GM19438 (cell line): ENCODE measurements around the gene POFUT1.
"Not testable (repeated sequence)": the region's sequence is repeated elsewhere in the genome, so short reads cannot be mapped to it uniquely, and the experiment has no call there.

Experiments
- ATAC-seq: cut with Tn5 transposase; IDR thresholded peaks from one replicate; pipeline ENCODE4 v1.9.1; 2021; ENCODE audit warnings: low read depth; ENCODE audit not compliant: unreplicated experiment

The POFUT1 gene

DNA sequence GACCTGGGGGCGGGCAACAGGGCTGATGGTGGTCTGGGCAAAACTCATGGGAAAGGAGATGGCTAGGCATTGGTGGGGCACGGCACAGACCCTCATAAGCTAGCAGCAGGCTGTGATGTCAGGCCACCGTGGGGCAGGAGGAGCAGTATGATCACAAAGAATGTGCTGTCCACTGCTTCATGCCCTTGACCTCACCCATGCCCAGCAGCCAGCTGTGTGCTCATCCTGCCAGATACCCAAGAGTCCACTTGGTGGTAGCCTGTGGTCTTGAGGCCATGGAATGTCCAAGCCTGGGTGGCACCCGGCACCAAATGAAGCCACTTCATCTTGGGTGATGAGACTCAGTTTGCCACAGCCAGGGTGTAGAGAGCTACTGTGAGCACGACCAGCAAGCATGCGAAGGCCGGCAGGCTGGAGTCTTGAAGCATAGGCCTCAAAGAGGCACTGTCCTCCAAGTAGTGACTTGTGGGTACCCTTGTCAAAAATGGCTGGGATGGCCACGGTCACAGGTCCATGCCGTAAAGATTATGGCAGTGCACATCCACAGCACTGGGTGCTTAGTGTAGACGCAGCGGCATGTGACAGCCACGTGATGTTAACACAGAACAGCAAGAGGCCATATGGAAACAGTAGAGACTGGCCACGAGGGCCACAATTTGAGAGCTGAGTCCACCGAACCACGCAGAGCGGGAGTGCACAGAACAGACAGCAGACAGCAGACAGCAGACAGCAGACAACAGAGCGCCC lies 19.1 kb upstream of the POFUT1 start:
- no peak for ATAC-seq

DNA sequence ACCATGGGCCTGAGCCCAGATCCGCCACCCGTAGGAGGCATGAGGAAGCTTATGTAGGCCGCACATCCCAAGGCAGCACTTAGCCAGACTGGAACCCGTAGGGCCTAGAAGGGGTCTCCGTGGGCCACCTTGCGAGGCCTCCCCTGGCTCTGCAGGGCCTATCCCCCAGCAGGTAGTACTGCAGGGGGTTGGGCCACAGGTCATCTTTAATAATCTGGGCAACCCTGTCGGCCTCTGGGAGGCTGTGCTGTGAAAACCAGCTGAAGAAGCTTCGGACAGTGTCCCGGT lies 18.6 kb upstream of the POFUT1 start:
- ATAC-seq, result no peak

DNA sequence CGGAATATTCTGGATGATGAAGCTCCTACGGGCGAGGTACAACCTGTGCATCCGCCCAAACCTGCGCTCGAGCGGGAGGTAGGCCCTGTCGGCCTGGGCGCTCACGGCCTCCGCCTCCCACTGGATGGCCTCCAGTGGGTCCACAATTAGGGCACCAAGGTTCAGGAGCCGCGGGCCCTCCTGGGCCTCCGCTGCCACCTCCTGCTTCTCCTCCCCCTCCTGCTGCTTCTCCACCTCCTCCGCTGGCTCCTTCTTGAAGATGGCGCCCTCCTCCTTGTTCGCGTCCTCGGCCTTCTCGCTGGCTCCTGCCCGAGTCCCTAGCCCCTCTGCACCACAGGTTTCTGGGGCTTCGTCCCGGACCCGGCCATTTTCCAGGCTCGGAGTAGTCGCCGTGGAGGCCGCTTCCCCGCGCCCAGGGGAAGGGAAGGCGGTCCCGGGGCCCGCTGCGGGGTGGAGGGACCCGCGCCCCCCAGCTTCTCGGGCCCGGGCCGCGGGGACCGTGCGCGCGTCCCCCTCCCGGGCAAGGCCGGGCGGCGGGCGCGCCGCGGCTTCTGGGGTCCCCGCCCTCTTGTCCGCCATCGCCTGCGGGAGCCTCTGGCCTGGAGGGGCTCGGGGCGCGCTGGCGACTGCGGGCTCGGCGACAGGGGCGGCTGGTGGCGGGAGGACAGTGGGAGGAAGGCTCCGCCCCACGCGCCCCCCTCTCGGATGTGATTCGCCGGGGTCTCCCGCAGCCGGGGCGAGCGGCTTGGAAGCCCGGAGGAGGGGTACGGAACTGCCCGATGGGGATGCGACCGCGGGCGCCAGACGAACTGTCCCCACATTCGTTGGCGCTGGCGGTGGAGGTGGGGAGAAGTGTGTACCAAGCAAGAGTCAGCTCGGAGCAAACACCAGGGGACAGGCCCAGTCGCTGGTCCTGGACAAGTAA lies 17.7 kb upstream of the POFUT1 start:
- ATAC-seq, result no peak

GRCh38 chr20:32190616-32191415 lies 16.9 kb upstream of the POFUT1 start:
- no peak for ATAC-seq

- no peak for ATAC-seq
These were observed 16.3 kb upstream of the POFUT1 start for GRCh38 chr20:32191422-32191821.

GRCh38 chr20:32191873-32192272 lies 15.8 kb upstream of the POFUT1 start:
- ATAC-seq, result no peak

- no peak for ATAC-seq
These were observed 15.0 kb upstream of the POFUT1 start for GRCh38 chr20:32192698-32193097.

DNA sequence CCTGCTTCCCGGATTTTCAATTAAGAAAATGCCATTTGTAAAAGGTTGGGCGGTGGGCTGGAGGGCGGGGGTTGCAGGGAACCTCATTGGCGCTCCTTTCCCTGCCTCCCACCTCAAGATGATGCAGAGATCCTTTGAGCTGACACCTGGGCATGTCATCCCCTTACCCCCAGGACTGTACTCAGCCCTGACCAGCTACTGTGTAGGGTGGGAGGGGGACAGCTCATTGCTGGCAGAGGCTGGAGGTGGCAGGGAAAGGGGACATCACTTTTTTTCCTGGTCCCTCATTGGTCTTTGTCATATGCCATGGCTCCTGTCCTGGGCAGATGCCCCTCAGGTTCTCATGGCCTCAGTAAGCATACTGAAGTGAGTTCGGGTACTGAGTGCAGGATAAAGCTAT lies 14.3 kb upstream of the POFUT1 start:
- ATAC-seq, result not testable (repeated sequence)

- no peak for ATAC-seq
These were observed 13.7 kb upstream of the POFUT1 start for GRCh38 chr20:32193996-32194395.

GRCh38 chr20:32195581-32195980 lies 12.1 kb upstream of the POFUT1 start:
- no peak for ATAC-seq

DNA sequence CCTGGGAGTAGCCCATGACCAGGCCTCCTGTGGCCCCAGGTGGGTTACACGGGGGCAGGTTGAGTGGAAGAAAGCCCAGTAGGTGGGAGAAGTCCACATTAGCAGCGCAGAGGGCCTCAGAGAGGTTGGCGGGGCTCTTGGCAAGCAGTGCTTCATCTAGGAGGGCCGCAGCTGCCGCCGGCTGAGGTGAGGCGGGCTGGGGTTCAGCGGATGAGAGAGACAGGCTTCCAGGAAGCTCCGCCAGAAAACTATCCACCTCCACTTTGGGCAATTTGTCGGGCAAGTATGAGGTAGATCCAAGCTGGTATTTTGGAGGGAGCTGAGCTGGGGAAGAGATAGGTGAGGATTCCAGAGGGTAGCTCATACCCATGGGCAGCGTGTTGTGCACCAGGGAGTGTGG lies 11.1 kb upstream of the POFUT1 start:
- ATAC-seq, result not testable (repeated sequence)

GRCh38 chr20:32197136-32197535 lies 10.5 kb upstream of the POFUT1 start:
- ATAC-seq, result not testable (repeated sequence)

DNA sequence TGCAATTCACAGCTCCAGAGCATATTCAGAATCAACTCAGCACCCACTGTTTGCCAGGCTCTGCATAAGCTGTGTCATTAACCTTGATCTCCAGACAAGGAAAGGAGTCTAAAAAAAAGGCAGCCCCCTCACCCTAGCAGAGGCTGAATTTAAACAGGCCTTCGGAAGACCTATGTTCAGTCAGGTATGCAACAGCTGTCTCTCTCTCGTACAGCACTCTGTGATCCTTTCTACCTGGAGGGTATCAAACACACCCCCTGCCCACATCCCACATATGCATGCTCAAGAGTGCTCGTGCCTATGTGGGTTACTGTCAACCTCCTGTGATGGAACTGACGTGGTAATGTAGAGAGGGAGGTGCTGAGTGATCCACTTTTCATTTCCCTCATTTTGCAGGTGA lies 8.7 kb upstream of the POFUT1 start:
- ATAC-seq, result no peak

GRCh38 chr20:32201296-32201976 lies 6.2 kb upstream of the POFUT1 start:
- no peak for ATAC-seq

GRCh38 chr20:32201977-32202363 lies 5.7 kb upstream of the POFUT1 start:
- ATAC-seq, result no peak

- no peak for ATAC-seq
These were observed 4.1 kb upstream of the POFUT1 start for GRCh38 chr20:32203356-32204204.

GRCh38 chr20:32204205-32205109 lies 3.2 kb upstream of the POFUT1 start:
- ATAC-seq, result no peak

DNA sequence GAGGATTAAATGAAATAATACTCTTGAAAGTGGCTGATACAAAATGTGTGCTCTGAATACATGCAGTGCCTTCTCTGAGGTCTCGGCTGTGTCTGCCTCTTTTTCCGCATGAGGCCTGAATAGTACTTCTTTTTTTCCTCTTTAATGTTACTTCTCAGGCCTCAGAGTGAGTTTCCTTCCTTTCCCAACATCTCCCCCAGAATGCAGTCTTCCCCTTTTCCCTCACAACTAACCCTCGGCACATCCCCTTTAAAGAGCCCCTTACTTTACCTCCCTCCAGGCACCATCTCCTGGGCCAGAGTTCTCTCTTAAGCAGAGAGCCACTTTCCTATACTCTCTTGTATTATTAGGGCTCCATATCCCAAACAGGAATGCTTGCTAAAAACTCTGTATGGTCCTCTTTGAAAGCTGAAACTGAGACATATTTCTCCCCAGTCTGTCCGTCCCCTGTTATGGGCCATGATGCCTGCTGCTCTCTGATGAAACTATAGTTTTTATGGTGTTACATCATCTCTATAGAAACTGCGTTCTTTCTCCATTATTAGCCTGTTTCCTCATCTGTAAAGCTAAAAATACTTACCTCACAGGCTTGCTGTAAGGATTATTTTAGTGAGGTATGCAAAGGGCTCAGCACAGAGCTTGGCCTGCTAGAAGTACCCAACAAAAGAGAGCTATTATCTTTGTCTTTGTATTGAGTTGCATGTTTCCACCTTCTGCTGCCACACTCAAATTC lies 2.4 kb upstream of the POFUT1 start:
- ATAC-seq, result no peak
